Occipital lobe (tissue), 2 donors: ENCODE data around the gene KIF12. TPM values are rescaled to one million over a fixed set of nuclear protein-coding genes. Genes with fewer than 3 reads are reported as not detected.

Source experiments
- DNase-seq: peaks from one replicate; lab custom pipeline; 2025; lab: John Stamatoyannopoulos, UW
- total RNA-seq: library from RNA; depleted of rRNA; stranded (reverse); fragments of >200 nt; gene quantifications from one replicate; pipeline ENCODE4 v1.2.3, GENCODE V29; 2014

Gene KIF12
- total RNA-seq, 1 donor from 2014 or later: 3.3 TPM

DNA sequence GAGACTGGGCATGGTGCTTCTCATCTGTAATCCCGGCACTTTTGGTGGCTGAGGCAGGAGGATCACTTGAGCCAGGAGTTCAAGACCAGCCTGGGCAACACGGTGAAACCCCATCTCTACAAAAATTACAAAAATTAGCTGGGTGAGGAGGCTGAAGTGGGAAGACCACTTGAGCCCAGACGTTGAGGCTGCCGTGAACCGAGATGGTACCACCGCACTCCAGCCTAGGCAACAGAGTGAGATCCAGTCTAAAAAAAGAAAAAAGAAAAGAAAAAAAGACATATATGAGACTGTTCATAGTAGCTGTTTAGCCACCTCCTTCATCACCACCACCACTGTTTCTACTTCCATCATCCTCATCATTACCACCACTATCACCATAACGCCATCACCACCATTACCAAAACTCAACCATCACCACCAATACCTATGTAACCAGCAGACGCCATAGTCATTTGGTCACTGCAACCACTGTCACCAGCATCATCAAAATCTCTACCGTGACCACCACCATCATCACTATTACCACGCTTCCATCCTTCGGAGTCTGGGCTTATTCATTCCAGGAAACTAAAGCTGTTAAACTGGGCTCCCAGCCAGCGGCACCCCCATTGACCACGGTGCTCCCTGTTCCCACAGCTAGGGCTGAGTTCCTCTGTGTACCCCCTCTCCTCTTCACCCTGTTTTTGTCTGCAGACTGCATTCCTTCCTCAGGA lies 8.4 kb upstream of the KIF12 start:
- DNase-seq: no peak

DNA sequence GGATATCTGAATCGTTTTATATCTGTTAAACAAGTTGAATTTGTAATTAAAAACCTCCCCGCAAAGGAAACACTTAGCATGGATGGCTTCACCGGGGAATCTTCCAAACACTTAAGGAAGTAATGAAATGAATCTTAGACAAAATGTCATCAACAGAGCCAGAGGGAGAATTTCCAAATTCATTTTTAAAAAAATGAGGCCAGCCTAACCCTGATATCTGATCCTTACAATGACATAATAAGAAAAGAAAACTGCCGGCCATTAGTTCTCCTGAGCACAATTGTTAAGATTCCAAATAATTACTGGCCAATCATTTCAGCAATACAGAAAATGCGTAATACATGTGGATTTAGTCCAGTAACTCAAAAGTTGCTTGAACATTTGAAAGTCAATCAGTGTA lies 6.1 kb upstream of the KIF12 start:
- no peak for DNase-seq

DNA sequence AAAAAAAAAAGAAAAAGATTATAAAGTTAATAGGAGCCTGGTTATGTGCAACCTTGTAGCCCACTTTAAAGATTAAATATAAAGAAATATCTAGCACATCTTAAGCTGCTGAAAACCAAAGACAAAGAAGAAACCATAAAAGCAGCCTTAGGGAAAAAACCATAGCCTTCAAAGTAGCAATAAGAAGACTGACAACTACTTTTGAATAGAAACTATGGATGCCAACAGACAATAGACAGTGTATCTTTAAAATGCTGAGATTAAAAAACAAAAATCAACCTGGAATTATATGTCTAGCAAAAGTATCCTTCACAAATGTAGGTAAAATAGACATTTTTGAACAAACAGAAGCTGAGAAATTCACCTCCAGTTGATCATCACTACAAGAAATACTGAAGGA lies 3.4 kb upstream of the KIF12 start:
- DNase-seq: no peak

DNA sequence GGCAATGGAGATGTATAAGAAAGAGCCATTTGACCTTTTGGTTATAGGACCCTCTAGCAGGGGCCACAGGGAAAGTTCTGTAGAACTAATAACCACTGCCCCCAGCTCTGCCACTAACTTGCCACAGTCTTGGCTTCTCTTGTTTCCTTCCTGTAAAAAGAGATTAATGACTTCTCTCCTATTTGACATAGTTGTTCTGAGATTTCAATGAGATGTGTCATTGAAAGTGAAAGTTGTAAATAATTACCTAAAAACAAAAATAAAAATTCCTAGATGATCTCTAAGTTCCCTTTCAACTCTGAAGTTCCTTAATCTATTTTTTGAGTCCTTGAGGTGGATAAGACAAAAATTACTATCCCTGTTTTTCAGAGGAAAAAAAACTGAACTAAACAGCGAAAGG lies 1.4 kb upstream of the KIF12 start:
- DNase-seq: no peak

DNA sequence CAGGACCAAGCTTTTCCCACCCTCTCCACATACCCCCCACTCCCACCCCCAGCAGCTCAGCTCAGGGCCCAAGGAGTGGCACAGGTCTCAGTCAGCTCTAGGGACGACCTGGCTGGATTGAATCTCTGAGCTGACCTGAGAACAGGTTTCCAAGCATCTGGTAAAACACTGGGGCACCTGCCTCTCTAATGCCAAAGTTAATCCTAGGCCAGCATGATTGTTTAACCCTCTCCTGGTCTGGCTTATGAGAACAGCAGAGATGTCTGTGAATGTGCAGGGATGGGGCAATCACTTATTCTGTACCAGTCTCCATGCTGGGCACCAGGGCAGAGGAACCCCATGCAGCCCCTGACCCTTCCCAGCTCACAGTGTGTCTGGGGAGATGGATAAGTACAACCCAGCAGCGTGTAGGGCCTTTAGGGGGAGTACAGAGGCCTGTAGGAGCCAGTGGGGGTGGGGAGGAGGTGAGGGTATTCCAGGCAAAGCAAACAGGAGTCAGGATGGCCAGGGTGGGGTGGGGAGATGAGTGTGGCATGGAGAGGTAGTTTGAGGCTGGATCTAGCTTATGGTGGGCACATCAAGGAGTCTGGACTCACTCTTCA lies 678 bp upstream of the KIF12 start:
- DNase-seq: no peak

DNA sequence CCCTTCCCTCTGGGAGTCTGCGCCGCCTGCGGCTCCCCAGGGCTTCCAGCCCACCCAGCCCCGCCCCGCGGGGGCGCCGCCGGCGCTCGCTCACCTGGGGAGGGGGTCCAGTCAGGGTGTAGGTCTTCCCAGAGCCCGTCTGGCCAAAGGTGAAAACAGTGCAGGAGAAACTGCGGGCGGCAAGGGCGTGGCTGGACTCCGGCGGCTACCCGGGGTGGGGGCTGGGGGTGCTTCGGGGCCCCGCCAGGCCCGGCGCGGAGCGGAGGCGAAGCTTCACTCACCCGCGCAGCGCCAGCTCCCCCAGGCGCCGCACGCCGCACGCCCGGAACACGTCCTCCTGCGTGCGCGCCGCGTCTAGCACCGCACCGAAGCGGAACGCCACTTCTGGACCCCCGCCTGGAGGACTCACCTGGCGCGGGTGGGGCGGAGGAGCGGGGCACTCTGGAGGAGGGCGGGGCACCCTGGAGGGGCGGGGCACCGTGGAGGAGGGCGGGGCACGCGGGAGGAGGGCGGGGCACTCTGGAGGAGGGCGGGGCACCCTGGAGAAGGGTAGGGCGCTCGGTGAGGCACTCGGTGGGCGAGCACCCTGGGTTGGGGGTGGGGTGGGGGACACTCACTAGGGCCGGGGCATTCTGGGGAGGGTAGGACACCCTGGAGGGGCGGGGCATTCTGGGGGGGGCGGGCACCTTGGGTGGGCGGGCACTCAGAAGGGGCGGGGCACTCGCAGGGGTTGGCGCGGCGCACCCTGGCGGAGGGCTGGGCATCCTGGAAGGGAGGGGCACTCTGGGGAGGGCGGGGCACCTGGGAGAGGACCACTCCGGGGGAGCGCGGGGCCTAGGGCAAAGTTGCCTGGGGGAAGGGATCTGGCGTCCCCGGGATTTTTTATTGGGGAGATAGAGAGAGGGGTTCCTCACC lies 814 bp downstream of the KIF12 start:
- no peak for DNase-seq

DNA sequence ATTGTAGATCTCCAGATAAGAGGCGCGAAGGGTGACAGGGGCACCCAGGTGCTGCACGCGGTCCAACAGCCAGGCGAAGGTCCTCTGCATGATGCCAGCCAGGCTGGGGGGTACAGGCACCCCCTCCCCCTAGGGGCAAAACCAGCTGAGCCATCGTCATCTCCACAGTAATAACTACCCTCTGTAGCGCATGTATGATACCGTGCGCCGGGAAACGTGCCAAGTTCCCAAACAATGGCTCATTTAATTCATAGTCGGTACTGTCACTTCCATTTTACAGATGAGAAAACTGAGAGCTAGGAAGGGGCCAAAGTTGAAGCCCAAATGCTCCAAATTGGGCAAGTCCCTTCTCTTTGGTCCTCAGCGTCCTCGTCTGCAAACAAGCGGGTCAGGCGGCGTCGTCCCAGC lies 1.5 kb downstream of the KIF12 start:
- DNase-seq: no peak

DNA sequence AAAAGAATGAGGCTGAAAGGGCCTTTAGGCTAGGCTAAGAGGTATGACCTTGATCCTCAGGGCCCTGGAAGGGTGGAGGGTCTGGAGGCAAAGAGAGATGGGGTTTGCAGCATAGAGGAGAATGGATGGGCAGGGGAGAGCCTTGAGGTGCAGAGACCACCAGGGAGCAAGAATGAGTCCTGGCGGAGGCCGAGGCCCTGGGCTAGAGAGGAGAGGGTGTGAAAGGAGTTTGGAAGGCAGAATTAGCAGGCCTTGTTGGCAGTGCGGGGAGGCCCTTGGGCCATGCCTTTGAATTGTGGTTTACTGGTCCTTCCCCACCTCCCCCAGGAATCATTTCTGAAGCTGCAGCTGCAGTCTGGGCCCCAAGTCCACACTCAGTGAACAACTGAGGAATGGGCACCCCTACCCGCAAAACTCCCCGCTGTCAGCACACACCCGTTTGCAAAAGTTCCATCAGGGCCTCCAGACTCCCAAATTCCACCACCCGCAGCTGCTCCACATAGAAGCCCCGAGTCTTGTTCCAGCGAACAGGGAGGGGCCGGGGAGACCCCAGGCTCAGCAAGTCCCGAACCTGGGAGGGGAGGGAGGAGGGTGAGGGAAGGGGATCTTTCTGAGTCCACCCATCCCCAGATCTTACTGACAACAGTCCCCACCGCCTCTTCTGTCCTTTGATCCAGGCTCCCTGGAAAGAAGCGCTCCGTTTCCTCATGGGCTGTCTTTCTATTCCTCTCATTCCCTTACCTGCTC lies 2.1 kb downstream of the KIF12 start:
- DNase-seq: no peak

DNA sequence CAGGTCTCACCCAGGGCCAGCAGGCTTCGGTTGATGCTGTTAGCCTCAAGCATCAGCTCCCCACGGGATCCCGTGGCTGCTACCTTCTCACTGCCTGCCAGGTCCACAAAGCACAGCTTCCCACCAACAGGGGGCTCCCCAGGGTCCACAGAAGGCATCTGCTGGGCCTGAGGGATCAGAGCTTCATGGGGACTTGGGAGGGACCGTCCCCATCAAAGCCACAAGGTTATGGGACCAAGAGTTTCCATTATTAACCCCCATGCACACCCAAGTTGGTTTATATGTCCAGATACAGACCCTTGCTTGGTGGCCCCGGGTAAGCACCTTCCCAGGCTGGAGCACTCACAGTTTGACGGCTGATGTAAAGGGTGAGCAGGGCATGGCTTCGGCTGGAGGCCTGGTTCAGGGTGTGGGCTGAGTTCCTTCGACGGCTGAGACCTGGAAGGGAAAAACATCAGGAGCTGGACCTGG lies 3.0 kb downstream of the KIF12 start:
- DNase-seq: no peak

DNA sequence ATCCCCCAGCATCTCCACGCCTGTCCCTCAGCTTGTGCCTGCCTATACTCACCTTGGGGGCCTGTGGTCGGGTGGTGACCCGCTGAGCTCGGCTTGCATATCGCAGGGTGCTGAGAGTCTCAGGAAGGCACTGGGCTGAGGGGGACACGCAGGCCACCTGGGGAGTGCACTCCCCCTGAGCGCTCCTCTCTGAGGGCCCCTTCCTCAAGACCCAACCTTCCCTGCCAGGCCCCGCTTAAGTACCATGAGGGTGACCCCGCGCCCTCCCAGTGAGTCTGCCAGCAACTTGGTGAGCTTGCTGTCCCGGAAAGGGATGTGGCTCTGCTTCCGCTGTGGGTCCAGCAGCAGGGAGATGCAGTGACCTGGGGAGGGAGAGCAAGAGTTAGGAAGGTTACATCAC lies 4.1 kb downstream of the KIF12 start:
- no peak for DNase-seq

DNA sequence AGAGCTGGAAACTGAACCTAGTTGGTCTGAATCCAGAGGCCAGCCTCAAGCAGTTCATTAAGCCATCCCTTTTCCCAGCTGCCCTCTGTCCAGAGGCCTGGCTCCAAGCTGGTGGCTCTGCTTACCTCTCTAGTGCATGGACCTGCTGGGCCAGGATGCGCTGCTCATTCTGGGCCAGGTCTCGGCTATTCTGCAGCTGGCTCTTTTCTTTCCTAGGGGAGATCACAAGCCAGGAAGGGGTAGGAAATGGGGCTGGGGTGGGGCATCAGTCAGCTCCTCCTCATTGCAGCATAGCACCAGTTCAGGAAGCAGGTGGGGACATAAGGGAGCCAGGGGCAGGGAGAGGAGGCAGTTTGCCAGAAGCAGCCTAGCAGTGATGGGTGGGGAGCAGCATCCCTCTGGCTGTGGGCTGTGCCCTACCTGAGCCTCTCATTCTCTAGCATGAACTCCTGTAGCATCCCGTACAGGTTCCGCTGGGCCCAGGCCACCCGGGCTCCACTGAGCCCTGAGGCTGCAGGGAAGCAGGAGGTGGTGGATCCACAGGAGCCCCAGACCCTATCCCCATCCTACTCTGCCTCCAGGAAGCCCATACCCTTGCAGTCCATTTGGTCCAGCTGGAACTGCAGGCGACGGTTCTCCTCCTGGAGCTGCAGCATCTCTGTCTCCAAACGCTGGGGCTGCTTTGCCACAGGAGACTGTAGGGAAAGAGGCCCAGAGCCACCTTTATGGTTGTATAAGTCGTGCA lies 5.2 kb downstream of the KIF12 start:
- no peak for DNase-seq

DNA sequence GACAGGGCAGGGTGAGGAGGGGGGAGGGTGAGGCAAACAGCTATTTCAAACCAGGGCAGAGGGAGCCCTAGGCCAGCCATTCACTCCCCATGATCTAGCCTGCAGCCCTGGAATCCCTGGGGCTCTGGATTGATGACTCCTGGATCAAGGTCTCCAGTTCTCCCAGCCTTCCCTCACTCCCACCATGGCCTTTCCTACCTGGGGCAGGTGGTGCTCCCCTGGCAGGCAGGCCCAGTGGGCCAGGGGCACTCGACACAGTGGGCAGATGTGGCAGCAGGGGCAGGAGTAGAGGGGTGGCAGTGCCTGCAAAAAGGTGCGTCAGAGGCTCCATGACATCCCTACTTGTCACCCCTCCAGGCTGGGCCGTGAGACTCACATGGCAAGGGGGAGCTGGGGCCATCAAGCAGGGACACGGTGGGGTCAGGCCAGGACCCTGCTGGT lies 6.0 kb downstream of the KIF12 start:
- no peak for DNase-seq

DNA sequence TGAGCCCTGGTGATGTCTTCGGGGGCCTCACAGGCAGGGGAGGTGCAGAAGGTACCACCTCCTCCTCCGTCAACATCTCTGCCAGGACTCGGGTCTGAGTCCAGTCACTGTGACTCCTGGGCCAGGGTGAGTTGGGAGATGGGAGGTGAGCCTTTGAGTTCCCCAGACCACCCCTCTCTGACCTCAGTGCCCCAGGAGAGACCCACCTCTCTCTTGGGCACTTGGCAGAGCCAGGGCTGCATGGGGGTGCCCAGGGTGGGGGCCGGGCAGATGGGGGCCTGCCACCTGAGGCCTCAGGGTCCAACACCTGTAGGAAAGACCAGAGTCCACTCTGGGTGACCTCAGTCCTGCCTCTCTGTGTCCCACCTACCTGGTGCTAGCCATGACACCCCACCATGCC lies 6.8 kb downstream of the KIF12 start:
- no peak for DNase-seq

DNA sequence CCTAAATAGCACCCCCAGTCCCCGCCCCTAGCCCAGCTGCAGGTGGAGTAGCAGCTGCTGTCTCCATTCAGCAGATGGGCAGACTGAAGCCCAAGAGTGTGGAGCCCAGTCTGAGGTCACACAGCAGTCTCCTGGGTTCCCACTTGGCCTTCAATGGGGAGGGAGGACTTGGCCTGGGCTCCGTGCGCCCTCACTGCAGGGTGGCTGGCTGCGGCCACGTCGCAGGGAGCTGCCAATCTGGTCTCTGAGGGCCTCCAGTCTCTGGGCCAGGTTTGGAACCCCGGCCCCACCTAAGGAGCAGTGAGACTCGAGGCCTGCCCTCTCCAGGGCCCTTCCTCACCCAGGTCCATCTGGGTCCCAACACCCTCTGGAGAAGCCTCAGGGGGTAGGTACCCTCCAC lies 7.4 kb downstream of the KIF12 start:
- DNase-seq: no peak

DNA sequence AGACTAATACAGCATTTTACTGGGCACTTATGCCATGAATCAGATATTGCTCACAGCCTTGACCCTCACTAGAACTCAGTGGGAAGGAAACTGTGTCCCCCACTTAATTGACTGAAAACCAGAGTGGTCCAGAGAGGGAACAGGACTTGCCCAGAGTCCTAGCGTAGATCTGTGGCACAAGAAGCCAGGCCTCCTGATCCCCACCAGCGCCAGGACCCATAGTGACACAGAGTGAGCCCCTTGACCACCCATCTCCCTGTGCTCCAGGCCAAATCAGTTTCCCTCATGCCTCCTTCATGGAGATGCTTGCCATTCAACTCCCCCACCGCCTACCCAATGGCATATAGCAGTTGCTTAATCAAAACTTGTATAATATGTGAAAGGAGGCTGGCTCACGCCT lies 8.3 kb downstream of the KIF12 start:
- DNase-seq: no peak

DNA sequence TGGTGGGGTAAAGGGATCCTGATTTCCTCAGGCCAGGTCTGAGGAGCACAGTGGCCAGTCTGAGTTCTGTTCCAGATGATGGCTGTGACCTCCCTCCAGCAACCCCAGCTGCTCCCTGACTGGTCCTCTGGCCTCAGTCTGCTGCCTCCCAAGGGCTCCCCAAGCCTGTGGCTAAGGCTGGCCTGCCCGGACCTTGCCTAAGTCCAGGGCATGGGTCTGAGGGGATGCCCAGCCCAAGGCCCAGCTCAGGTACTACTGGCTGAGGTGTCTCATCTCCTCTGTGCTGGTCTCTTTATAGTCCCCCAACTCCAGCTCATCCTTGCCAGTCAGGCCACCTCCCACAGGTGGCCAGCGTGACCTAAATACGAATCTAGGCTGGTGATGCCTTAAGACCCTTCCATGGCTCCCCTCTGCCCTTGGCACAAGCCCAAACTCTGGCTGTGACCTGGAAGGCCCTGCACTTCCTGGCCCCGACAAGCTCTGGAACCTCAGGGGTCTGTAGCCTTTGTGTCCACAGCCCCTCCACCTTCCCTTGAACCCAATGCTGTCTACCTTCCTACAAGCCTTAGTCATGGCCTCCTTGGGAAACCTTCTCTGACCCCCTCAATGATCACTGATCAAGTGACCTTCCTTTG lies 9.8 kb downstream of the KIF12 start:
- no peak for DNase-seq

DNA sequence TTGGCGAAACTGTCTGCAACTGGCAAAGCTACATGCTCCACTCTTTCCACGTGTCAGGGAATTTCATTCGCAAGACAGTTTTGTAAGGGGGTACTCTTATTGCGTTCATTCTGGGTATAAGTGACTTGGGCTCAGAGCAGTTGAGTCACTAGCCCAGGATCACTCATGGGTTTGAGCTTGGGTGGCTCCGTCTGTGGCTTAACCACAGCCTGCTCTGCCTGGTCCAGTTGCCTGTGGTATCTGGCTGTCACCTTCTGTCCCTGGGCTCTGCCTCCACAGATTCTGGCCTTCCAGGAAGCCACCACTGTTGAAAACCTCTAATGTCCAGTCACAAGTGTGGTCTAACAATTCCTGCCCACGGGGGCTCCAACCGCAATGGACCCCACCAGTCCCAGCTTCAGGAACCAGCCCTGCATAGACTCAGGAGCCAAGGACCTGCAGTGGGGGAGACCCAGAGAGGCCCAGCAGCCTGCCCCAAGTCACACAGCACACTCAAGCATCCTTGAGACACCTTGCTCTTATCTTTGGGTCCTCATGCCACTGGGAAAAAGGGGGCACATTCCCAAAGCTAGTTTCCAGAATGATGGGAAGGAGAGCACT lies 10.4 kb downstream of the KIF12 start:
- DNase-seq: no peak

DNA sequence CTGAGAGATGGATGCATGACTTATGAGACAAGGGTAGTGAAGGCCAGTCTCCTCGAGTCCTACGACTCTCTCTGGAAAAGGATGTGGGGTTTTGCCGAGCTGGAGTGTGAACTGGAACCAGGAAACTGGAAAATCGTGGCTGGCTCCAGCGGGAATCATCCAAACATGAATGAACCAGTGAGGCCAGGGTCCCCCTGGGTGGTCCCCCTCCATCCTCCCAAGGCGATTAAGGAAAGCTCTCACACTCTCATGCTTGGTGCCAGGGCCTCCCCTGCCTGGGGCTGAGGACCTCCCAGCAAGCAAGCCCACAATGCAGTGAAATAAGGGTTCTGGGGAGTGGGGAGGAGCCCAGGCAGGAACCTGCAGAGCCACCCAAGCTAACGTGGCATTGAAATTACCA lies 11.4 kb downstream of the KIF12 start:
- DNase-seq: no peak

DNA sequence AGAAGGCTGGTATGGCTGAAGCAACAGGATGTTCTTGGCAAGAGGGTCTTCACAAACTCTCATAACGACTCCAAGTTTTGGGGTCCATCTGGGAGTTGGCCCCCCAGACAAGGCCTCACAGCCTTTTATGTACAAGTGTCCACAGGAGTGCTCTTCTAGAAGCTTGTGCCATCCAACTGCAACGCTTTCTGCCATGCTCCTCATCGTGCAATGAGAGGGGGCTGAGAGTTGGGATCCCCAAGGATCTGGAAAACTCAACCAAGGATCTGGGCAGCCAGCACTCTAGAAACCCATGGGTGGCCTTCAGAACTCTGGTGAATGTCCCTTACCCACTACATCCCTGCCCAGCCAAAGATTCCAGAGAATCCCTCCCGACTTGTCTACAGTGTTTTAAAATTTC lies 12.5 kb downstream of the KIF12 start:
- DNase-seq: no peak

DNA sequence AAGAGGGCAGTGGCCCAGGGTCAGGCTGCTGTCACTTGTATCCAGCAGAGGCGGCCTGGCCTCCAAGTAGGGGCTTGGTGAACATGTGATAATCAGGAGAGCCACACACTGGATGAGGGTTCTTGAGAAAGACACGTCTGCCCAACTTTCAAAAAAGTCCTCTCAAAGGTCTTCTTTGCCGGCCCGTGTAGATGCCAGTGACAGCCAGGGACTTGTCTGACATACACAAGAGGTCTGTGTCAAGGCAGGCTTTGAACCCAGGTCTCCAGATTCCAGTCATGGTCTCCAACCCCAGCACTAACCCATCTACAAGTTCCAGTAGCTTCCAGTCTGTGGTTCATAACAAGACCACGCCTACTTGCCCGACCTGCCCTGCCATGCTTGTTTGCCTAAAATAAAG lies 13.1 kb downstream of the KIF12 start:
- no peak for DNase-seq
